K562 (cell line): Measurements from ENCODE around the gene CNBD2. TPM values are rescaled to one million over a fixed set of nuclear protein-coding genes. Genes with fewer than 3 reads are reported as not detected.

Source experiments
- ATF6 ChIP-seq: sonication (generic); formaldehyde crosslinking; IDR thresholded peaks from 2 replicates; pipeline ENCODE4 v1.4.0; 2020; ENCODE audit warnings: mild to moderate bottlenecking, missing genetic modification reagents
- BRCA1 ChIP-seq, 2 experiments: fragments of 450-650 bp in 1 of 2; sonication (generic) in 1 of 2; formaldehyde crosslinking in 1 of 2; IDR thresholded peaks; 2 replicates each; pipeline versions ENCODE4 v1.5.0 to v1.6.1; 2017 to 2020; ENCODE audit warnings: mild to moderate bottlenecking in 1 of 2, missing genetic modification reagents in 1 of 2
- CREM ChIP-seq: IDR thresholded peaks from 2 replicates; pipeline ENCODE4 v1.6.1; 2014; ENCODE audit warnings: antibody characterized with exemption, low read depth
- DDX20 ChIP-seq: fragments of 450-650 bp; IDR thresholded peaks from 2 replicates; pipeline ENCODE4 v1.6.1; 2016; ENCODE audit warnings: missing genetic modification characterization, low read depth, mild to moderate bottlenecking, missing compliant biosample characterization, moderate library complexity
- EZH2 ChIP-seq: IDR thresholded peaks from 2 replicates; pipeline ENCODE4 v1.6.1; 2012; ENCODE audit warnings: low read depth, mild to moderate bottlenecking, inconsistent platforms, low read length, borderline replicate concordance
- HMG20A ChIP-seq: fragments of 450-650 bp; formaldehyde crosslinking; conservative IDR thresholded peaks from 2 replicates; pipeline ENCODE4 v1.4.0; 2020; ENCODE audit warnings: mild to moderate bottlenecking, mixed read lengths
- HMGN3 ChIP-seq: IDR thresholded peaks from 2 replicates; pipeline ENCODE4 v1.6.1; 2011; ENCODE audit warnings: borderline replicate concordance, low read depth, mild to moderate bottlenecking, mixed read lengths, low read length; ENCODE audit not compliant: insufficient read length; ENCODE audit errors: extremely low read depth
- JUN ChIP-seq, 2 experiments: sonication (generic) in 1 of 2; formaldehyde crosslinking in 1 of 2; IDR thresholded peaks; 2 replicates each; pipeline versions ENCODE4 v1.6.1 to v1.8.0; 2012 to 2022; ENCODE audit warnings: borderline replicate concordance in 2 of 2, mild to moderate bottlenecking in 2 of 2, improper control_type of control experiment in 1 of 2, low read depth in 1 of 2, low read length in 1 of 2, missing genetic modification reagents in 1 of 2
- KLF13 ChIP-seq: fragments of 450-650 bp; IDR thresholded peaks from 2 replicates; pipeline ENCODE4 v1.6.1; 2016; ENCODE audit warnings: missing genetic modification characterization, low read depth, mild to moderate bottlenecking, missing compliant biosample characterization, moderate library complexity, borderline replicate concordance
- KLF6 ChIP-seq: fragments of 250-450 bp; sonication (Bioruptor Pico); IDR thresholded peaks from 2 replicates; pipeline ENCODE4 v1.4.0; 2020; ENCODE audit warnings: mild to moderate bottlenecking, moderate library complexity, borderline replicate concordance
- NCOA6 ChIP-seq: fragments of 450-650 bp; IDR thresholded peaks from 2 replicates; pipeline ENCODE4 v1.6.1; 2017; ENCODE audit warnings: mild to moderate bottlenecking
- NFE2 ChIP-seq: IDR thresholded peaks from 2 replicates; pipeline ENCODE4 v1.6.1; 2014; ENCODE audit warnings: antibody characterized with exemption, low read depth
- NR2C2 ChIP-seq, 2 experiments: fragments of 200-800 bp in 1 of 2; sonication (Bioruptor generic) in 1 of 2; sonication (generic) in 1 of 2; formaldehyde crosslinking in 1 of 2; IDR thresholded peaks; 2 replicates each; pipeline versions ENCODE4 v1.6.1 to v1.8.0; 2016 to 2022; ENCODE audit warnings: mild to moderate bottlenecking in 1 of 2, missing compliant biosample characterization in 1 of 2, missing genetic modification characterization in 1 of 2, missing genetic modification reagents in 1 of 2
- PHB ChIP-seq: fragments of 250-450 bp; sonication (Bioruptor Pico); IDR thresholded peaks from 2 replicates; pipeline ENCODE4 v1.5.0; 2021
- PTRF ChIP-seq: fragments of 450-650 bp; IDR thresholded peaks from 2 replicates; pipeline ENCODE4 v1.6.1; 2016; ENCODE audit warnings: mild to moderate bottlenecking, missing genetic modification characterization, missing compliant biosample characterization
- RBM15 ChIP-seq: fragments of 200-400 bp; formaldehyde crosslinking; IDR thresholded peaks from 2 replicates; pipeline ENCODE4 v1.6.1; 2018; ENCODE audit warnings: mild to moderate bottlenecking, low read length, moderate library complexity; ENCODE audit not compliant: insufficient read depth
- SMARCA4 ChIP-seq: fragments of 450-650 bp; IDR thresholded peaks from 2 replicates; pipeline ENCODE4 v1.6.1; 2016
- ZBTB33 ChIP-seq: sonication (generic); formaldehyde crosslinking; IDR thresholded peaks from 2 replicates; pipeline ENCODE4 v1.8.1; 2023; ENCODE audit warnings: mild to moderate bottlenecking, missing genetic modification reagents
- ZNF140 ChIP-seq: fragments of 250-450 bp; sonication (Bioruptor Pico); IDR thresholded peaks from 2 replicates; pipeline ENCODE4 v1.8.0; 2021; ENCODE audit warnings: moderate library complexity, mild to moderate bottlenecking, inconsistent platforms
- ZNF253 ChIP-seq: fragments of 250-450 bp; sonication (Bioruptor Pico); conservative IDR thresholded peaks from 2 replicates; pipeline ENCODE4 v1.6.1; 2021; ENCODE audit warnings: mild to moderate bottlenecking
- ZNF384 ChIP-seq: IDR thresholded peaks from 2 replicates; pipeline ENCODE4 v1.6.1; 2012; ENCODE audit warnings: low read depth, low read length, improper control_type of control experiment
- polyA plus RNA-seq, 8 experiments: library from polyadenylated mRNA; depleted of rRNA in 4 of 8; stranded (reverse) in 5 of 8; unstranded in 3 of 8; fragments of >200 nt; fragmentation: Nextera tagmentation in 2 of 8; fragmentation: Illumina TruSeq in 1 of 8; extraction: Ambion mirVana in 2 of 8; extraction: Trizol in 1 of 8; gene quantifications; 2 replicates each; pipeline versions ENCODE4 v1.2.1 to v1.2.3, GENCODE V29; 2011 to 2014; ENCODE audit warnings: inconsistent platforms in 1 of 8, missing spikeins in 1 of 8
- total RNA-seq, 7 experiments: library from RNA; depleted of rRNA in 6 of 7; stranded (reverse); fragments of >200 nt in 6 of 7; fragmentation: Illumina TruSeq in 2 of 7; extraction: Trizol in 2 of 7; gene quantifications; 2 replicates each; pipeline versions ENCODE4 v1.2.1 to v1.2.3, GENCODE V29; 2011 to 2021; ENCODE audit warnings: low replicate concordance in 1 of 7
- TF ChIP-seq, protein P1 (sequence below): fragments of 450-650 bp; formaldehyde crosslinking; IDR thresholded peaks from 2 replicates; pipeline ENCODE4 v1.4.0; 2022; ENCODE audit warnings: mild to moderate bottlenecking, moderate library complexity

CNBD2 gene
- total and polyA plus RNA-seq, 9 of the 15 experiments (the other 6 are each of a cell fraction or from before 2014, with no cell fraction given), result 3.2 to 17.5 (median 5.3) TPM

- TF ChIP-seq ZBTB33 (CRISPR knock-in tag) (peak; percentile 41; the same call in 1 of the 2 replicates), NCOA6 (no peak), BRCA1 (IDR thresholded peaks at IDR 0.05) (no peak), BRCA1 (CRISPR knock-in tag; IDR thresholded peaks at IDR 0.05) (no peak), PTRF (tag) (no peak), ZNF384 (peak; percentile 55; the same call in 1 of the 2 replicates), PHB (CRISPR knock-in tag) (no peak), NFE2 (peak; percentile 94), SMARCA4 (no peak), KLF13 (tag) (no peak), DDX20 (tag) (no peak), RBM15 (no peak), ATF6 (no peak; the same call in 1 of the 2 replicates), HMGN3 (no peak), ZNF140 (CRISPR knock-in tag) (no peak), CREM (peak; percentile 84), EZH2 (no peak), KLF6 (CRISPR knock-in tag) (peak; percentile 3; the same call in 1 of the 2 replicates), JUN (IDR thresholded peaks at IDR 0.05; ENCODE audit: borderline replicate concordance, low read depth, low read length) (peak; percentile 50; the same call in 1 of the 2 replicates), JUN (CRISPR knock-in tag; IDR thresholded peaks at IDR 0.05; ENCODE audit: borderline replicate concordance) (no peak), HMG20A (CRISPR knock-in tag) (no peak), NR2C2 (CRISPR knock-in tag; IDR thresholded peaks at IDR 0.05) (no peak), NR2C2 (tag; IDR thresholded peaks at IDR 0.05) (peak; percentile 17; the same call in 1 of the 2 replicates), ZNF253 (CRISPR knock-in tag) (no peak)
- TF ChIP-seq, protein P1, sequence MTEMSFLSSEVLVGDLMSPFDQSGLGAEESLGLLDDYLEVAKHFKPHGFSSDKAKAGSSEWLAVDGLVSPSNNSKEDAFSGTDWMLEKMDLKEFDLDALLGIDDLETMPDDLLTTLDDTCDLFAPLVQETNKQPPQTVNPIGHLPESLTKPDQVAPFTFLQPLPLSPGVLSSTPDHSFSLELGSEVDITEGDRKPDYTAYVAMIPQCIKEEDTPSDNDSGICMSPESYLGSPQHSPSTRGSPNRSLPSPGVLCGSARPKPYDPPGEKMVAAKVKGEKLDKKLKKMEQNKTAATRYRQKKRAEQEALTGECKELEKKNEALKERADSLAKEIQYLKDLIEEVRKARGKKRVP, result no peak
Observed at GRCh38 chr20:36050436-36051317, 82.3 kb downstream of the CNBD2 start (continued).
